ENCODE measurements around the gene PLA2G4B.

DNA sequence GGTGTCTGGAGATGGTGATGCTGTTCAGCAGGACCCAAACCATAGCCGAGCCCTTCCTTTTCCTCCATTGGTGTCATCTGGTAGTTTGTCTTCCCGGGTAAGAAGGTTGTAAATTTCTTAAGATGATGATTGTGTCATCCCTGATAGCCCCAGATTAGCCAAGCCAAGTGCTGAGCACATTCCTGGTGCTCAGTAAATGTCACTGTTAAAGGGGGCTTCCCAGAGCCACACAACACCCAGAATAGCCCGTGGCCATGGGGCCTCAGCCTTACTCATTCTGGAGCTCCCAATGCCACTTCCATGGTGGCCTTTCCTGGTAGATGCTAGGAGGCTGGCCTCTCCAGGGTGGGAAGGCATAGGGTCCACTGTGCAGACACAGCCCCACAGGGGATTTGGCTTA is 4.6 kb upstream of the PLA2G4B start:
- TF ChIP-seq ELF2 (CRISPR knock-in tag; IDR thresholded peaks at IDR 0.05) (no peak), LARP7 (IDR thresholded peaks at IDR 0.05) (no peak), FOXP1 (CRISPR knock-in tag; IDR thresholded peaks at IDR 0.05) (no peak), ZNF436 (CRISPR knock-in tag; IDR thresholded peaks at IDR 0.05) (no peak), ZNF707 (CRISPR knock-in tag; conservative IDR thresholded peaks at IDR 0.05) (no peak), EGR1 (conservative IDR thresholded peaks at IDR 0.05) (no peak), SIN3A (IDR thresholded peaks at IDR 0.05; ENCODE audit: borderline replicate concordance in 2 of 2, control insufficient read depth in 1 of 2, low read depth in 2 of 2, low read length in 2 of 2) (no peak), NR2C1 (IDR thresholded peaks at IDR 0.05) (no peak), NR2C1 (tag; IDR thresholded peaks at IDR 0.05) (no peak)

Data from K562 (cell line).